ENCODE measurements around the gene STRBP. TPM values are rescaled to one million over a fixed set of nuclear protein-coding genes. Genes with fewer than 3 reads are reported as not detected.

Gene STRBP
- total and polyA plus RNA-seq, 9 donors: 4.9 to 18.8 (median 11.2) TPM

GRCh38 chr9:123287639-123288038 lies 19.3 kb upstream of the STRBP start:
- 74 to 81% (median 79%) methylated on average over 3 of the region's 3 CpGs for WGBS, 3 donors
- no peaks in the 10 kb centered on the region for H3K36me3 ChIP-seq
- H3K4me1 ChIP-seq (ENCODE audit: insufficient read depth): no peaks in the 10 kb centered on the region
- TF ChIP-seq CTCF (IDR thresholded peaks at IDR 0.05) (no peak), POLR2A (IDR thresholded peaks at IDR 0.05) (no peak), EP300 (IDR thresholded peaks at IDR 0.05) (no peak)
- intact Hi-C loops (cut with DNase I): loop anchor here in 1 of 4 donors (5.0 kb wide), 1 partner anchor 1680 kb away; no protein-coding TSS in a partner anchor
- no peak for DNase-seq
- no peak overlapping the region for H3K4me3 ChIP-seq
- H3K27me3 ChIP-seq: no peaks in the 10 kb centered on the region
- H3K27ac ChIP-seq: no peak overlapping the region
- no peaks in the 10 kb centered on the region for H3K9me3 ChIP-seq

GRCh38 chr9:123286324-123286723 lies 17.9 kb upstream of the STRBP start:
- H3K9me3 ChIP-seq: no peaks in the 10 kb centered on the region
- DNase-seq: no peak
- H3K27ac ChIP-seq: no peak overlapping the region
- no peak overlapping the region for H3K4me3 ChIP-seq
- no peaks in the 10 kb centered on the region for H3K4me1 ChIP-seq (ENCODE audit: insufficient read depth)
- TF ChIP-seq EP300 (IDR thresholded peaks at IDR 0.05) (no peak), CTCF (IDR thresholded peaks at IDR 0.05) (no peak), POLR2A (IDR thresholded peaks at IDR 0.05) (no peak)
- 85 to 90% (median 87%) methylated on average over 1 of the region's 1 CpG for WGBS, 3 donors
- intact Hi-C loops (cut with DNase I): loop anchor here in 1 of 4 donors (5.0 kb wide), 1 partner anchor 1681 kb away; no protein-coding TSS in a partner anchor
- H3K27me3 ChIP-seq: no peaks in the 10 kb centered on the region
- H3K36me3 ChIP-seq: no peaks in the 10 kb centered on the region

DNA sequence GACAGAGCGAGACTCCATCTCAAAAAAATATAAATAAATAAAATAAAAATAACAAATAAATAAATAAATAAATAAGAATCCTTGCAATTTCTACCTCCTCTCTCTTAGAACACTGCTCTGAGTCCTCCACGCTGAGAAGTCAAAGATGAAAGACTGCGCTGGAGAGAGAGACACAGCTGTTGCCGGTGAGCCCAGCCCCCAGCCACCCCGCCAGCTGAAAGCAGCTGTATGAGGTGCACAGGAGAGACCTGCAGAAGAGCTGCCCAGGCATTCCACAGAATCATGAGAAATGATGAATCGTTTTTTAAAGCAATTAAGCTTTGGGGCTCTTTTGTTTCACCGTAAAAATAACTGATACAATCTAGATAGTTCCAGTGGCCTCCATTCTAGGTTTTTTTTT lies 16.3 kb upstream of the STRBP start:
- no peak overlapping the region for H3K4me3 ChIP-seq
- H3K27me3 ChIP-seq: no peaks in the 10 kb centered on the region
- 12 to 33% (median 23%) methylated on average over 7 of the region's 7 CpGs for WGBS, 3 donors
- no peaks in the 10 kb centered on the region for H3K36me3 ChIP-seq
- no peaks in the 10 kb centered on the region for H3K4me1 ChIP-seq (ENCODE audit: insufficient read depth)
- DNase-seq: no peak
- H3K27ac ChIP-seq: no peak overlapping the region
- H3K9me3 ChIP-seq: no peaks in the 10 kb centered on the region
- intact Hi-C loops (cut with DNase I): loop anchor here in 1 of 4 donors (5.0 kb wide), 1 partner anchor 1683 kb away; no protein-coding TSS in a partner anchor
- no peak for TF ChIP-seq POLR2A (IDR thresholded peaks at IDR 0.05)
- TF ChIP-seq EP300 (IDR thresholded peaks at IDR 0.05): no peak
- TF ChIP-seq CTCF (IDR thresholded peaks at IDR 0.05): no peak

GRCh38 chr9:123283455-123283854 lies 15.1 kb upstream of the STRBP start:
- Histone ChIP-seq H3K27ac (no peak overlapping the region), H3K4me3 (no peak overlapping the region), H3K36me3 (no peaks in the 10 kb centered on the region), H3K4me1 (ENCODE audit: insufficient read depth) (no peaks in the 10 kb centered on the region), H3K9me3 (no peaks in the 10 kb centered on the region), H3K27me3 (no peaks in the 10 kb centered on the region)
- TF ChIP-seq CTCF (IDR thresholded peaks at IDR 0.05) (no peak), EP300 (IDR thresholded peaks at IDR 0.05) (no peak), POLR2A (IDR thresholded peaks at IDR 0.05) (no peak)
- no peak for DNase-seq
- intact Hi-C loops (cut with DNase I): no loop called here
- 88 to 93% (median 91%) methylated on average over 3 of the region's 3 CpGs for WGBS, 3 donors
